ENCODE results near the gene MRTFB.
A peak's percentile ranks its signal among the peaks of the same experiment; 100 is the strongest.
"Not testable (repeated sequence)": the region's sequence is repeated elsewhere in the genome, so short reads cannot be mapped to it uniquely, and the experiment has no call there.

The MRTFB gene, protein sequence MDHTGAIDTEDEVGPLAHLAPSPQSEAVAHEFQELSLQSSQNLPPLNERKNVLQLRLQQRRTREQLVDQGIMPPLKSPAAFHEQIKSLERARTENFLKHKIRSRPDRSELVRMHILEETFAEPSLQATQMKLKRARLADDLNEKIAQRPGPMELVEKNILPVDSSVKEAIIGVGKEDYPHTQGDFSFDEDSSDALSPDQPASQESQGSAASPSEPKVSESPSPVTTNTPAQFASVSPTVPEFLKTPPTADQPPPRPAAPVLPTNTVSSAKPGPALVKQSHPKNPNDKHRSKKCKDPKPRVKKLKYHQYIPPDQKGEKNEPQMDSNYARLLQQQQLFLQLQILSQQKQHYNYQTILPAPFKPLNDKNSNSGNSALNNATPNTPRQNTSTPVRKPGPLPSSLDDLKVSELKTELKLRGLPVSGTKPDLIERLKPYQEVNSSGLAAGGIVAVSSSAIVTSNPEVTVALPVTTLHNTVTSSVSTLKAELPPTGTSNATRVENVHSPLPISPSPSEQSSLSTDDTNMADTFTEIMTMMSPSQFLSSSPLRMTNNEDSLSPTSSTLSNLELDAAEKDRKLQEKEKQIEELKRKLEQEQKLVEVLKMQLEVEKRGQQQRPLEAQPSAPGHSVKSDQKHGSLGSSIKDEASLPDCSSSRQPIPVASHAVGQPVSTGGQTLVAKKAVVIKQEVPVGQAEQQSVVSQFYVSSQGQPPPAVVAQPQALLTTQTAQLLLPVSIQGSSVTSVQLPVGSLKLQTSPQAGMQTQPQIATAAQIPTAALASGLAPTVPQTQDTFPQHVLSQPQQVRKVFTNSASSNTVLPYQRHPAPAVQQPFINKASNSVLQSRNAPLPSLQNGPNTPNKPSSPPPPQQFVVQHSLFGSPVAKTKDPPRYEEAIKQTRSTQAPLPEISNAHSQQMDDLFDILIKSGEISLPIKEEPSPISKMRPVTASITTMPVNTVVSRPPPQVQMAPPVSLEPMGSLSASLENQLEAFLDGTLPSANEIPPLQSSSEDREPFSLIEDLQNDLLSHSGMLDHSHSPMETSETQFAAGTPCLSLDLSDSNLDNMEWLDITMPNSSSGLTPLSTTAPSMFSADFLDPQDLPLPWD

DNA sequence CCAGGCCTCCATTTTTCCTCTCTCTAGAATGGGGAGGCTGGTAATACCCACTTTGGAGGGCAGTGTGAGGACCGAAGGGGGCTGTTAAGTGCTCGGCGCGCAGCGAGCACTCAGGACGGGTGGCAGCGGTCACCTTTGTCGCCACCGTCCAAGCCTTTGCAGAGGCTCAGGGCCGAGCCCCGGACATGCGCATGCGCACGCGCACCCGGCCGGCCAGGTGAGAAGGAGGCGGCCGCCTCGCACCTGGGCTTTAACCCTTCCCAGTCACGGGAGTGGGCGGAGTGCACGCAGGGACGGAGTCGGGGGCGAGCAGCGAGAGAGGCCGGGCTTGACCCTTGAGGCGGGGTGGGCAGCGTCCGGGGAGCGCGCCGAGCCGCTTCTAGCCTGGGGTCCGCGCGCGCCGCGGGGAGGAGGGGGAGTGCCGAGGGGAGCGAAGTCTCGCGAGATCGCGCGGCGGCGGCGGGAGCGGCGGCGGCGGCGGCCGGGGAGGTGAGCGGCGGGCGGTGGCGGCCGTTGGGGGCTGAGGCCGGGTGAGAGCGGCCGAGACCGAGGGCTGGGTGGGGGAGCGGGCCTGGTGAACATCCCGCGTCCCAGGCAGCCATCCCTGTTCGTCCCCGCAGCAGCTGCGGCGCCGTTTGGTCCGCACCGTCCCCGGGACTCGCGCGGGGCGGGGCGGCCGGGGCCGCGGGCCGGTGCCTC, at the start of gene MRTFB:
Gene MRTFB (plus strand): TSS at position 443 of the 699 bp plus-strand sequence. CDS start 69,288 bp downstream, outside the sequence.
- no peaks in the 10 kb centered on the region for H3K9me3 Mint-ChIP-seq
- H3K27ac Mint-ChIP-seq = peak within 1 kb of the TSS; percentile 73
- H3K27me3 Mint-ChIP-seq = no peaks in the 10 kb centered on the region
- no peaks in the 10 kb centered on the region for H3K36me3 Mint-ChIP-seq (ENCODE audit: low read depth)
- DNase-seq = peak; percentile 83
- peaks cover 10% of the 10 kb centered on the region for H3K4me1 Mint-ChIP-seq
- ATAC-seq = peak; percentile 80
- H3K4me3 Mint-ChIP-seq = peak within 1 kb of the TSS; percentile 80

DNA sequence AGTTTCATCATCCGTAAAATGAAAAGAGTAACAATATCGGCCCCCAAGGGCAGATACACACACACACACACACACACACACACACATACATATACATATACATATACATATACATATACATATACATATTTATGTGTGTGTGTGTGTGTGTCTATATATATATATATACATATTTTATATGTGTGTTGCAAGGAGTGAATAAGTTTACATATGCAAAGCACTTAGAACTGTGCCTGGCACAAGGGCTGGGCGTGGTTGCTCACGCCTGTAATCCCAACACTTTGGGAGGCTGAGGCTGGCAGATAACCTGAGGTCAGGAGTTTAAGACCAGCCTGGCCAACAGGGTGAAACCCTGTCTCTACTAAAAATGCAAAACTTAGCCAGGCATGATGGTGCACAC, 47.6 kb upstream of the MRTFB start:
- H3K4me1 Mint-ChIP-seq; H3K27me3 Mint-ChIP-seq; ATAC-seq; H3K27ac Mint-ChIP-seq; H3K9me3 Mint-ChIP-seq; H3K4me3 Mint-ChIP-seq; DNase-seq; H3K36me3 Mint-ChIP-seq (ENCODE audit: low read depth): not testable (repeated sequence)

DNA sequence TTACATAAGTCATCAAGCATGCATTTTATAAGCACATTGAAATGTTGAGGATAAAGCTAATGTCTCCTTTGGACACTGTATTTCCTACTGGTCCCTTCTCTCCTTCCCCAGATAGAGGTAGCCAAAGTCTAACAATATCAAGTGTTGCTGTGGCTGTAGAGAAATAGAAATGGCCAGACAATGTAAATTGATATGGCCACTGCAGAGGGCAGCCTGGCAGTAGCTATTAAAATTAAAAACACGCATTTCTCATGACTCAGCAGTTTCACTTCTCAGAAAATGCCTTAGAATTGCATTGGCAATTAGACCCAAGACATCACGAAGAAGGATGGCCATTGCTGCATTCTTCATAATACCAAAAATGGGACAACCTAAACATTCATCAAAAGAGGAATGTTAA, 46.8 kb upstream of the MRTFB start:
- ATAC-seq (no peak), DNase-seq (no peak)
- Mint-ChIP-seq H3K36me3 (ENCODE audit: low read depth) (no peaks in the 10 kb centered on the region), H3K27ac (no peak overlapping the region), H3K4me3 (no peak overlapping the region), H3K4me1 (no peaks in the 10 kb centered on the region), H3K9me3 (no peaks in the 10 kb centered on the region), H3K27me3 (peaks cover 10% of the 10 kb centered on the region)

DNA sequence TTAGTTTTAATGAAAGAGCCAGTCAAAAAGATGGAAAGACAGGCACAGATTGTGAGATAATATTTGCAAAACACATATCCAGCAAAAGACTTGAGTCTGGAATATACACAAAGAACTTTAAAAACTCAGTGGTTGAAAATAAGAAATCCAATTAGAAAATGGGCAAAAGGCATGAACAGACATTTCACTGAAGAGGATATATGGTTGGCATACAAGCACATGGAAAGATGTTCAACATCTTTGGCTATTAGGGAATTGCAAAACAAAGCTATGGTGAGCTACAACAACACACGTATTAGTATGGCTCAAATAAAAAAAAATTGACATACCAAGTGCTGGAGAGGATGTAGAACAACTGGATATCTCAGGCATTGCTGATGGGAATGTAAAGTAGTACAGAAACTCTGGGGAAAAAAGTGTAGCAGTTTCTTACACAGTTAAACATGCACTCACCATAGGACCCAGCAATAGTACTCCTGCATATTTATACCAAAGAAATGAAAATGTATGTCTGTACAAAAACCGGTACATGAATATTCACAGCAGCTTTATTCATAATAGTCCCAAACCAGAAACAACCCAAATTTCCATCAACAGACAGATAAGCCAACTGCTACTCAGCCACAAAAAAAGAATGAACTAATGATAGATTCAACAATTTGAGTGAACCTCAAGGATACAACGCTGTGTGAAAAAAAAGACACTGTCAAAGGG, 44.4 kb upstream of the MRTFB start:
- no peak overlapping the region for H3K27ac Mint-ChIP-seq
- H3K36me3 Mint-ChIP-seq (ENCODE audit: low read depth) = no peaks in the 10 kb centered on the region
- ATAC-seq (no peak), DNase-seq (no peak)
- no peaks in the 10 kb centered on the region for H3K9me3 Mint-ChIP-seq
- H3K27me3 Mint-ChIP-seq = peaks cover 10% of the 10 kb centered on the region
- no peak overlapping the region for H3K4me3 Mint-ChIP-seq
- H3K4me1 Mint-ChIP-seq = no peaks in the 10 kb centered on the region

DNA sequence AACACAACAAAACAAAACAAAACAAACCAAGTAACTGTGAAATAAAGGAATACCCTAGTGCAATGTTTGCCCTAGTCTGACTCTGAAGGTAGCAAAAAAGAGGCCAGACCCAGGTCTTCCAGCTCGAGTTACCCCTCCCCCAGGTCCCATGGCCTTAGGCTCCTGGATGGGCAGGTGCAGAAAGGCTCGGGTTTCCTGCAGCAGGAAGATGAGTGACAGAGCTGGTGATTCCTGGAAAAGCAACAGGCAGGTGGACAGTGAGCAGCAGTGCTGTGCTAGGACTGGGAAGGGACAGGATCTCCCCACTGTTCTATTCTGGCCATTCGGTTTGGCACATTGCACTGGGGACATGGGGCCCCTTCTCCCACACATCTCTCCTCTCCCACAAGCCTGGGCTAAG, 42.9 kb upstream of the MRTFB start:
- ATAC-seq = no peak
- no peaks in the 10 kb centered on the region for H3K4me1 Mint-ChIP-seq
- H3K27me3 Mint-ChIP-seq = peaks cover 10% of the 10 kb centered on the region
- no peaks in the 10 kb centered on the region for H3K9me3 Mint-ChIP-seq
- no peaks in the 10 kb centered on the region for H3K36me3 Mint-ChIP-seq (ENCODE audit: low read depth)
- DNase-seq = no peak
- no peak overlapping the region for H3K4me3 Mint-ChIP-seq
- H3K27ac Mint-ChIP-seq = no peak overlapping the region

DNA sequence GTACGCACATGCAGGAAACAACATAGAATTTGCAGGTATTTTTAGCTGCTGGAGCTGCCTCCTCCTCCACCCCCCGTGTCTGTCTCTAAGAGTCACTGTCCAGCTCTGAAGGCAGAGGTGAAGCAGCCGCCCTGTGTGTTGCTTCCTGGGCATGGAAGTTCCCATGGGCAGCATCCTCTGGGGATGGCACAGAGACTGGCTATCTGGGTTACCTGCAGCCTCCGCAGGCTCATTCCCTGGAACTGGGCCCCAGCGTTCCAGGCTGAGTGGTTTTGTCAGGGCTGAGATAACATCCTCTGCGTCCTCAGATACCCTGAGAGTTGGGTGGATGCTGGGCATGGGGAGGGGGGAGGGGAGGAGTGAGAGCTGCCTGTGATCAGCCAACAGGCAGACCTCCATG, 41.5 kb upstream of the MRTFB start:
- Mint-ChIP-seq H3K4me3 (no peak overlapping the region), H3K27me3 (peaks cover 10% of the 10 kb centered on the region), H3K27ac (no peak overlapping the region), H3K36me3 (ENCODE audit: low read depth) (no peaks in the 10 kb centered on the region), H3K4me1 (no peaks in the 10 kb centered on the region), H3K9me3 (no peaks in the 10 kb centered on the region)
- no peak for ATAC-seq
- DNase-seq = no peak

DNA sequence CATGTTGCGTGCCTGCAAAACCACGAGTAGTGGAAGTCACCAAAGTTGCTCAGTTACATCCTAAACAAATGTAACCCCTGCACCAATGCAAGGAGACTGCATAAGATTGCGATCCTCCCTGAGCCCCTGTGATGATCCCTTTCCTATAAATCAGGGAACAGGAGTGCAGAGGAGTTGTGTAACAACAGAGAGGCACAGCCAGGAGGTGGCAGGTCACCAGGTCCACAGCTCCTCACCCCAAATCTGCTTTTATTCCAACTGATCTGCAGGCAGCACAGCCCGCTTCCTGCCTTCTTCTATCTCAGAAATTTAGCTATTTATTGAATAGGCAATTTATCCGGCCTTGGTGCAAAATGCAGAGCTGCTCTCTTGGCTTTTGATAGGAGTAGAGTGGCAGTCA, 36.0 kb upstream of the MRTFB start:
- Mint-ChIP-seq H3K36me3 (ENCODE audit: low read depth) (no peaks in the 10 kb centered on the region), H3K9me3 (no peaks in the 10 kb centered on the region), H3K4me1 (no peaks in the 10 kb centered on the region), H3K4me3 (no peak overlapping the region), H3K27ac (no peak overlapping the region), H3K27me3 (no peaks in the 10 kb centered on the region)
- DNase-seq = no peak
- no peak for ATAC-seq

DNA sequence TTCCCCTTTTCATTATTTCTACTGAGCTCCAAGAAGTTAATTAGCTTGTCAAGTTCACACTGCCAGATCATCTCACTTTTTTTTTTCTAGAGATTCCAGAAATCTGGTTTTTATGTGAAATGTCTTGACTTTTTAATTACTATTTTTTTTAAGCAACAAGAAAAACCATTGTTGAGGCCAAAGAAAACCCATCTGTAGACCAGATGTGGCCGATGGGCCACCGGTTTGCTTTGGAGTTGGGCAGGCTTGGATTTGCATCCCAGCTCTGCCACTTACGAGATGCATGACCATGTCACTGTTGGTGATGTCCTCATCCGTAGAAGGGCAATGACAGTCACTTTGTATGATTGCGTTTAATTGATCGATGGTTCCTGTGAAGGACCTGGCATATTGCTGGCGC, 34.2 kb upstream of the MRTFB start:
- Mint-ChIP-seq H3K4me3 (no peak overlapping the region), H3K4me1 (no peaks in the 10 kb centered on the region), H3K36me3 (ENCODE audit: low read depth) (no peaks in the 10 kb centered on the region), H3K27me3 (no peaks in the 10 kb centered on the region), H3K27ac (no peak overlapping the region), H3K9me3 (no peaks in the 10 kb centered on the region)
- no peak for ATAC-seq
- no peak for DNase-seq

DNA sequence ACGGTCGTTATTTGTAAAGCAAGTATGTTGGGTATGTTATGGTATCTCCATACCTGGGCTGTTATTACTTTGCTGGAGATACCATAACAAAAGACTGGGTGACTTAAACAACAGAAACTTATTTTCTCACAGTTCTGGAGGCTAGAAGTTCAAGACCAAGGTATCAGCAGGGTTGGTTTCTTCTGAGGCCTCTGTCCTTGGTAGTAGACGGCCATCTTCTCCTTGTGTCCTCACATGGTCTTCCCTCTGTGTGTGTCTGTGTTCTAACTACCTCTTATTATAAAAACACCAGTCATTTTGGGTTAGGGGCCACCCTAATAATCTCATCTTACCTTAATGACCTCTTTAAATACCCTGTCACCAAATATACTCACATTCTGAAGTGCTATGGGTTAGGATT, 33.2 kb upstream of the MRTFB start:
- Mint-ChIP-seq H3K27ac (no peak overlapping the region), H3K4me3 (no peak overlapping the region), H3K36me3 (ENCODE audit: low read depth) (no peaks in the 10 kb centered on the region), H3K4me1 (no peaks in the 10 kb centered on the region), H3K27me3 (no peaks in the 10 kb centered on the region), H3K9me3 (no peaks in the 10 kb centered on the region)
- DNase-seq (no peak), ATAC-seq (no peak)

DNA sequence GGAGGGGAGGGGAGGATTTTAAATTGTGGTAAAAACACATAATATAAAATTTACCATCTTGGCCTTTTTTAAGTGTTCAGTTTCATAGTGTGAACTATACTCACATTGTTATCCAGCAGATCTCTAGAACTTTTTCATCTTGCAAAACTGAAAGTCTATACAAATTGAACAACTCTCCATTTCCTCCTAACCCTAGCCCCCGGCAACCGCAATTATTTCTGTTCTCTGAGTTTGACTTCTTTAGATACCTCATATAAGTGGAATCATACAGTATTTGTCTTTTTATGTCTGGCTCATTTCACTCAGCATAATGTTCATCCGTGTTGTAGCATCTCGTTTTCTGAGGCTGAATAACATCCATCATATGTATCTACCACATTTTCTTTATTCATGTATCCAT, 30.0 kb upstream of the MRTFB start:
- H3K9me3 Mint-ChIP-seq = no peaks in the 10 kb centered on the region
- H3K36me3 Mint-ChIP-seq (ENCODE audit: low read depth) = no peaks in the 10 kb centered on the region
- no peak overlapping the region for H3K27ac Mint-ChIP-seq
- DNase-seq (no peak), ATAC-seq (no peak)
- no peaks in the 10 kb centered on the region for H3K4me1 Mint-ChIP-seq
- no peak overlapping the region for H3K4me3 Mint-ChIP-seq
- no peaks in the 10 kb centered on the region for H3K27me3 Mint-ChIP-seq

DNA sequence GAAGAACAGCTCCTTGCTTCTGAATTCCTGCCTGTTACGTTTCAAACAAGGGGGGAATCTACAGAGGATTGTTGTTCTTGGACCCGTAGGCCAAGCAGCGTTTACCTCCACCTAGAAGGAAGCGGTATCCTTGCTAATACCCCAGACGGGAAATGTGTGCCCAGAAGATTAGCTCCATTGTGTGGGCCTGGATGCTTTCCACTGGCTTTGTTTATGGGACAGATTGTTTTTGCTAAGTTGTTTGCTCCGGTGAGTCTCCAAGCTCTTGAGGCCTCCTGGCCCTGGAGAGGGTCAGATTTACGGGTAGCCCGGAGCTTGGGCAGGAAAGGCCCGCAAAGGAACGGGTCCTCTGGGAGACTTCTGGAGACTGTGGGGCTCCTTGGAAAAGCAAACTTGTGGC, 28.4 kb upstream of the MRTFB start:
- DNase-seq (no peak), ATAC-seq (no peak)
- Mint-ChIP-seq H3K36me3 (ENCODE audit: low read depth) (no peaks in the 10 kb centered on the region), H3K9me3 (peaks cover 4% of the 10 kb centered on the region), H3K4me3 (no peak overlapping the region), H3K4me1 (no peaks in the 10 kb centered on the region), H3K27ac (no peak overlapping the region), H3K27me3 (peaks cover 2% of the 10 kb centered on the region)

DNA sequence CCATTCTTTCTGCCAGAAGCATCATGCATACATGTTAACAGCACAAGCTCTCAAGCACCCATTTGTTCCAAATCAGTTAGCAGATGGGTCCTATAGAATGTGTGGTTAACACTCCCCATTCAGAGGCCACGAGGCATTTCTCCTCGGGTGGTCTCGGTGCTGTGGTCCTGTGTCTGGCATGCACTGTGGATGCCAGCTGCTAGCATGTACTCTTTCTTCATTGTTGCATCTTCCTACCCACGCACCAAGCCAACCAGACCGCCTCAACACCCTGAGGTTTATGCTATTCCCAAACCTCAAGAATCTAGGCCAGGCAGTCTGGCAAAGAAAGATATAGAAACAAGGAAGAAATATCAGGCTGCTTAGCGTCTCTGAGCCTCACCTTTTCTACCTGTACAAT, 27.8 kb upstream of the MRTFB start:
- no peak for DNase-seq
- Mint-ChIP-seq H3K4me1 (no peaks in the 10 kb centered on the region), H3K36me3 (ENCODE audit: low read depth) (no peaks in the 10 kb centered on the region), H3K27ac (no peak overlapping the region), H3K4me3 (no peak overlapping the region), H3K27me3 (peaks cover 2% of the 10 kb centered on the region), H3K9me3 (peaks cover 4% of the 10 kb centered on the region)
- no peak for ATAC-seq

DNA sequence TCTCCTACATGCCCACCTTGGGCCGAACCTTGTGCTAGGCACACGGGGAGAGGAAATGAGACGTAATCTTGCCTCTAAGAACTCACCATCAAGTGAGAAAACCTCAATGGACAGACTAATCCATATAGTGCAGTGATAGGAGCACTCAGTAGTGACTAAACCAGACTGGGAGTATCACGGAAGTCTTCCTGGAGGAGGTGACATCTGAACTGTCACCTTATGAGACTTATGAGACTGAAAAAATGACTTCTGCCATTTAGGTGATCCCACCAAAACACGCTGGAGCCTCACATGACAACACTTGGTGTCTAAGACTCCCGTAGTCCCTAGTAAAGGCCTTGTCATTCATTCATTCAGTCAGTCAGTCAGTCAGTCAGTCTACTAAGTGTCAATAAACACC, 27.3 kb upstream of the MRTFB start:
- ATAC-seq (no peak), DNase-seq (no peak)
- no peaks in the 10 kb centered on the region for H3K36me3 Mint-ChIP-seq (ENCODE audit: low read depth)
- peaks cover 2% of the 10 kb centered on the region for H3K27me3 Mint-ChIP-seq
- no peak overlapping the region for H3K4me3 Mint-ChIP-seq
- H3K4me1 Mint-ChIP-seq = no peaks in the 10 kb centered on the region
- no peak overlapping the region for H3K27ac Mint-ChIP-seq
- H3K9me3 Mint-ChIP-seq = peaks cover 4% of the 10 kb centered on the region
